IMR-90 (cell line): ENCODE measurements around the gene CYP46A1. TPM values are rescaled to one million over a fixed set of nuclear protein-coding genes. Genes with fewer than 3 reads are reported as not detected.

Experiments used
- ATAC-seq: fragments of 200-7000 bp; cut with Tn5 transposase; 2 replicates; pipeline ENCODE4 v1.9.1; 2020; ENCODE audit warnings: low read depth, mild to moderate bottlenecking, moderate library complexity
- BruUV-seq: library from RNA; stranded (reverse); fragments of 400-500 nt; replicated peaks from 2 replicates; lab custom pipeline; 2021; lab: Mats Ljungman, UMichigan
- CTCF ChIA-PET: fragments of 300-600 bp; formaldehyde crosslinking; extraction: SDS; loops from one replicate; lab custom pipeline; 2021; ENCODE audit warnings: antibody characterized with exemption; lab: Yijun Ruan, JAX
- POLR2A ChIA-PET: fragments of 300-600 bp; sonication (Branson Sonifier 250); formaldehyde crosslinking; loops from one replicate; lab custom pipeline; 2022; ENCODE audit warnings: antibody characterized with exemption; ENCODE audit not compliant: unreplicated experiment; lab: Charles Lee
- DNase-seq: peaks from one replicate; pipeline ENCODE4 v3.0.0; 2013
- H2AFZ ChIP-seq: replicated peaks from 2 replicates; pipeline ENCODE3; 2013; ENCODE audit warnings: low read length, mild to moderate bottlenecking; ENCODE audit not compliant: poor library complexity
- H2AK5ac ChIP-seq: 2 replicates; pipeline ENCODE4 v1.6.1; 2013; ENCODE audit warnings: low read depth, low read length, inconsistent platforms
- H2AK9ac ChIP-seq: replicated peaks from 2 replicates; pipeline ENCODE3; 2013; ENCODE audit warnings: mild to moderate bottlenecking, low read depth, low read length, moderate library complexity; ENCODE audit not compliant: poor library complexity
- H2BK120ac ChIP-seq: 2 replicates; pipeline ENCODE4 v1.6.1; 2013; ENCODE audit warnings: low read depth, low read length, inconsistent platforms
- H2BK15ac ChIP-seq: 3 replicates; pipeline ENCODE4 v1.6.1; 2013; ENCODE audit warnings: low read depth, low read length, inconsistent platforms
- H2BK20ac ChIP-seq: 2 replicates; pipeline ENCODE4 v1.6.1; 2013; ENCODE audit warnings: low read depth, mild to moderate bottlenecking, inconsistent platforms, low read length, moderate library complexity
- H2BK5ac ChIP-seq: 2 replicates; pipeline ENCODE4 v1.6.1; 2013; ENCODE audit warnings: mild to moderate bottlenecking, low read depth, low read length, inconsistent platforms; ENCODE audit not compliant: poor library complexity, severe bottlenecking
- H3K14ac ChIP-seq: replicated peaks from 2 replicates; pipeline ENCODE4 v1.6.1; 2013; ENCODE audit warnings: low read depth, low read length, inconsistent platforms
- H3K18ac ChIP-seq: 2 replicates; pipeline ENCODE4 v1.6.1; 2013; ENCODE audit warnings: low read depth, low read length, control low read depth
- H3K23ac ChIP-seq: 2 replicates; pipeline ENCODE4 v1.6.1; 2013; ENCODE audit warnings: low read depth, low read length, inconsistent platforms
- H3K27ac ChIP-seq: 2 replicates; pipeline ENCODE4 v1.5.1; 2013; ENCODE audit warnings: mild to moderate bottlenecking, control low read depth, low read length; ENCODE audit not compliant: insufficient read depth
- H3K27me3 ChIP-seq: 2 replicates; pipeline ENCODE4 v1.6.1; 2013; ENCODE audit warnings: low read length; ENCODE audit not compliant: control insufficient read depth, insufficient read depth
- H3K36me3 ChIP-seq: 2 replicates; pipeline ENCODE4 v1.6.1; 2013; ENCODE audit warnings: low read length, mixed read lengths; ENCODE audit not compliant: control insufficient read depth, insufficient read depth
- H3K4ac ChIP-seq: 2 replicates; pipeline ENCODE4 v1.6.1; 2013; ENCODE audit warnings: low read depth, low read length, inconsistent platforms
- H3K4me1 ChIP-seq: 2 replicates; pipeline ENCODE4 v1.6.1; 2013; ENCODE audit warnings: low read length, mixed read lengths; ENCODE audit not compliant: control insufficient read depth, insufficient read depth
- H3K4me2 ChIP-seq: 2 replicates; pipeline ENCODE4 v1.6.1; 2013; ENCODE audit warnings: low read depth, mild to moderate bottlenecking, control low read depth, low read length, moderate library complexity
- H3K4me3 ChIP-seq: 2 replicates; pipeline ENCODE4 v1.5.1; 2013; ENCODE audit warnings: low read depth, mild to moderate bottlenecking, control low read depth, low read length, moderate library complexity; ENCODE audit not compliant: insufficient read depth
- H3K56ac ChIP-seq: 2 replicates; pipeline ENCODE4 v1.6.1; 2013; ENCODE audit warnings: low read length, inconsistent platforms; ENCODE audit not compliant: insufficient read depth; ENCODE audit errors: extremely low read depth
- H3K79me1 ChIP-seq, 2 experiments: 2 replicates each; pipeline ENCODE4 v1.6.1; 2013; ENCODE audit warnings: low read length in 2 of 2, inconsistent platforms in 1 of 2, low read depth in 1 of 2
- H3K9ac ChIP-seq: 2 replicates; pipeline ENCODE4 v1.6.1; 2013; ENCODE audit warnings: low read depth, low read length, control low read depth
- H3K9me1 ChIP-seq: 2 replicates; pipeline ENCODE4 v1.6.1; 2013; ENCODE audit warnings: low read length, inconsistent platforms; ENCODE audit not compliant: insufficient read depth
- H3K9me3 ChIP-seq: 2 replicates; pipeline ENCODE4 v1.6.1; 2013; ENCODE audit warnings: low read length; ENCODE audit not compliant: control insufficient read depth, insufficient read depth
- H4K20me1 ChIP-seq: 2 replicates; pipeline ENCODE4 v1.6.1; 2013; ENCODE audit warnings: low read length, inconsistent platforms; ENCODE audit not compliant: insufficient read depth
- H4K5ac ChIP-seq: 2 replicates; pipeline ENCODE4 v1.6.1; 2013; ENCODE audit warnings: mild to moderate bottlenecking, low read depth, low read length, control low read depth
- H4K8ac ChIP-seq, 2 experiments: 2 replicates each; pipeline ENCODE4 v1.6.1; 2013; ENCODE audit warnings: low read depth in 2 of 2, low read length in 2 of 2, control low read depth in 1 of 2, inconsistent platforms in 1 of 2
- H4K91ac ChIP-seq: 2 replicates; pipeline ENCODE4 v1.6.1; 2013; ENCODE audit warnings: low read depth, low read length, inconsistent platforms; ENCODE audit not compliant: insufficient read depth
- BHLHE40 ChIP-seq: fragments of 150-350 bp; IDR thresholded peaks from 2 replicates; pipeline ENCODE4 v1.6.1; 2016; ENCODE audit warnings: mild to moderate bottlenecking, low read depth, low read length
- CEBPB ChIP-seq: IDR thresholded peaks from 2 replicates; pipeline ENCODE4 v1.6.1; 2012; ENCODE audit warnings: low read depth, low read length, improper control_type of control experiment
- CTCF ChIP-seq: conservative IDR thresholded peaks from 2 replicates; pipeline ENCODE4 v1.5.1; 2012; ENCODE audit warnings: mild to moderate bottlenecking, low read depth, low read length, improper control_type of control experiment
- ELK1 ChIP-seq: fragments of 150-350 bp; IDR thresholded peaks from 2 replicates; pipeline ENCODE4 v1.6.1; 2016; ENCODE audit warnings: low read depth, mild to moderate bottlenecking, low read length, moderate library complexity, borderline replicate concordance
- MXI1 ChIP-seq: IDR thresholded peaks from 2 replicates; pipeline ENCODE4 v1.6.1; 2012; ENCODE audit warnings: low read depth, mild to moderate bottlenecking, low read length, moderate library complexity, borderline replicate concordance
- NFE2L2 ChIP-seq: fragments of 150-350 bp; IDR thresholded peaks from 2 replicates; pipeline ENCODE4 v1.6.1; 2016; ENCODE audit warnings: low read depth, mild to moderate bottlenecking, low read length
- POLR2A ChIP-seq: IDR thresholded peaks from 2 replicates; pipeline ENCODE4 v1.6.1; 2012; ENCODE audit warnings: mild to moderate bottlenecking, low read depth, low read length
- RAD21 ChIP-seq: IDR thresholded peaks from 2 replicates; pipeline ENCODE4 v1.6.1; 2012; ENCODE audit warnings: low read length, improper control_type of control experiment
- RCOR1 ChIP-seq: IDR thresholded peaks from 2 replicates; pipeline ENCODE4 v1.6.1; 2012; ENCODE audit warnings: mild to moderate bottlenecking, low read length, improper control_type of control experiment; ENCODE audit not compliant: insufficient replicate concordance
- RFX5 ChIP-seq: IDR thresholded peaks from 2 replicates; pipeline ENCODE4 v1.8.0; 2012; ENCODE audit warnings: low read depth, mild to moderate bottlenecking, low read length, moderate library complexity
- SMC3 ChIP-seq: fragments of 150-350 bp; IDR thresholded peaks from 2 replicates; pipeline ENCODE4 v1.6.1; 2016; ENCODE audit warnings: low read depth, mild to moderate bottlenecking, antibody characterized with exemption, low read length, moderate library complexity
- USF2 ChIP-seq: fragments of 150-350 bp; IDR thresholded peaks from 2 replicates; pipeline ENCODE4 v1.6.1; 2017; ENCODE audit warnings: mild to moderate bottlenecking, antibody characterized with exemption, low read length, low read depth
- WGBS, 2 experiments: methylation state at CpG; one replicate each; pipeline versions ENCODE4 v1.1.5 to v1.1.7; 2013; ENCODE audit warnings: missing lambda C conversion rate in 2 of 2; ENCODE audit not compliant: insufficient read length in 1 of 2; ENCODE audit errors: extremely low coverage in 2 of 2; 5-methylcytosine and 5-hydroxymethylcytosine counted together
- dilution Hi-C: fragments of 300-500 bp; cut with HindIII; formaldehyde crosslinking; loops from one replicate; pipeline ENCODE4 v1.14.3; 2018; ENCODE audit warnings: low sequenced_read_pairs; ENCODE audit not compliant: unreplicated experiment
- in situ Hi-C: fragments of 300-500 bp; cut with MboI; formaldehyde crosslinking; loops from 3 replicates; pipeline ENCODE4 v1.14.3; 2019; ENCODE audit warnings: low sequenced_read_pairs, inconsistent platforms, mixed read lengths
- intact Hi-C: fragments of 100-400 bp; cut with micrococcal nuclease; formaldehyde crosslinking; loops from 2 replicates; pipeline ENCODE4 v1.10.0; 2022
- polyA plus RNA-seq, 3 experiments: library from polyadenylated mRNA; depleted of rRNA; stranded (reverse); fragments of >200 nt; gene quantifications; 2 replicates each; pipeline ENCODE4 v1.2.3, GENCODE V29; 2012; ENCODE audit warnings: low replicate concordance in 1 of 3
- total RNA-seq: library from RNA; depleted of rRNA; stranded (reverse); fragments of >200 nt; gene quantifications from 2 replicates; pipeline ENCODE4 v1.2.3, GENCODE V29; 2012

The CYP46A1 gene
- total and polyA plus RNA-seq, 2 of the 4 experiments (the other 2 are of a cell fraction) = 0.18 to 0.31 TPM

GRCh38 chr14:99755629-99756603 is 71.8 kb downstream of the CYP46A1 start:
- H3K9ac ChIP-seq = no peak overlapping the region
- POLR2A ChIA-PET = no interaction called here
- TF ChIP-seq SMC3 = no peak; the same call in 1 of the 2 replicates
- TF ChIP-seq RFX5 = no peak
- no peak for TF ChIP-seq CTCF
- TF ChIP-seq RAD21 = no peak
- TF ChIP-seq POLR2A = no peak
- TF ChIP-seq BHLHE40 = 0 out of 2 replicates have a peak, but pooled peaks have one; percentile 24
- no peak for TF ChIP-seq USF2
- TF ChIP-seq ELK1 = no peak
- no peak for TF ChIP-seq MXI1
- TF ChIP-seq RCOR1 = no peak
- peak; percentile 83 for TF ChIP-seq CEBPB
- no peak for TF ChIP-seq NFE2L2

More at GRCh38 chr14:99755629-99756603, 71.8 kb downstream of the CYP46A1 start:
- Histone ChIP-seq H3K14ac (peak overlapping the region; percentile 70; the same call in 1 of the 2 replicates), H4K5ac (peak overlapping the region; percentile 76), H3K23ac (peak overlapping the region; percentile 49), H3K4me3 (no peak overlapping the region), H3K4me2 (no peak overlapping the region), H3K36me3 (no peaks in the 10 kb centered on the region), H3K27me3 (no peaks in the 10 kb centered on the region), H4K20me1 (peaks cover 4% of the 10 kb centered on the region; the same call in 1 of the 2 replicates), H2BK120ac (peak overlapping the region; percentile 99), H4K8ac (peak overlapping the region; percentile 67 to 91; a peak in 3 of 4 replicates), H3K56ac (peak overlapping the region; percentile 43; the same call in 1 of the 2 replicates), H3K4me1 (peaks cover 69% of the 10 kb centered on the region), H2AK9ac (peak overlapping the region; percentile 94), H2BK5ac (peak overlapping the region; percentile 94), H2AK5ac (peak overlapping the region; percentile 99), H2AFZ (peak overlapping the region; percentile 77), H2BK15ac (peak overlapping the region; percentile 99; the same call in 2 of the 3 replicates), H2BK20ac (peak overlapping the region; percentile 95), H3K18ac (peak overlapping the region; percentile 88), H4K91ac (peak overlapping the region; percentile 99), H3K27ac (peak overlapping the region; percentile 51), H3K79me1 (peaks cover 0 to 24% of the 10 kb centered on the region in 2 experiments; a peak in 2 of 4 replicates), H3K9me3 (no peaks in the 10 kb centered on the region), H3K9me1 (peaks cover 42% of the 10 kb centered on the region), H3K4ac (peak overlapping the region; percentile 100)
- CTCF ChIA-PET = interaction anchor here (0.5 to 0.9 kb wide), 2 partner anchors 126 to 144 kb away, joined by 3 to 4 read pairs; no protein-coding TSS in a partner anchor
- no TSS peak for BruUV-seq
- DNase-seq = peak; percentile 95
- intact Hi-C loops = loop anchor here (2.0 kb wide), 1 partner anchor 39 kb away; no protein-coding TSS in a partner anchor
- dilution Hi-C loops = no loop called here
- in situ Hi-C loops = no loop called here
- WGBS, 2 experiments = 92% methylated on average over 2 of the region's 21 CpGs; no CpG with 5 or more reads in 1 of the 2 experiments
- ATAC-seq = peak; percentile 59
